Measurements from ENCODE around the gene SUPT20HL1.
"Not testable (repeated sequence)": the region's sequence is repeated elsewhere in the genome, so short reads cannot be mapped to it uniquely, and the experiment has no call there.

SUPT20HL1 gene

DNA sequence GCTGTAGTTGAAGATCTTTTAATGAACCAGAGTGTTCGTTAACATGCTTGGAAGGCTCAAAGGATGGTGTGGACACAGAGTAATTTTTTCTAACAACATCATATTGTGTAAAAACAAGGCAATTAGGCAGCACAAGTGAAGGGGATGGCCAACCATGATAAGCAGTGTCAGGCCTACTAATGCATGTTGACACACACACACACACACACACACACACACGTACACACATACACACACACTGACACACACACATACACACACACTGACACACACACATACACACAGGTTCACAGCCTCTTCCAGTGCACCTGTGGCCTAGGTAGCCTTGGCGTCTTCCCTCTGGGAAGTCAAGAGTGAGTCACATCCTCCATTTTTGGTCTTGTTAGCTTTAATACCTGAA, at the start of gene SUPT20HL1:
TSS of gene SUPT20HL1 (plus strand) at position 368 of the 400 bp plus-strand sequence. CDS start 2,122 bp downstream, outside the sequence.
- Histone ChIP-seq H3K27me3 (ENCODE audit: insufficient read depth, low read length) (no peaks in the 10 kb centered on the region), H3F3A (ENCODE audit: insufficient read depth, low read length) (no peaks in the 10 kb centered on the region), H3K4me3 (ENCODE audit: low read depth, low read length, poor library complexity, severe bottlenecking) (no peak within 1 kb of the TSS), H3K9ac (ENCODE audit: low read length) (no peak within 1 kb of the TSS), H3K9me3 (ENCODE audit: low read length) (no peaks in the 10 kb centered on the region), H3K4me2 (ENCODE audit: low read length) (no peak within 1 kb of the TSS), H3K9me2 (ENCODE audit: low read depth, low read length) (no peaks in the 10 kb centered on the region), H4K20me1 (ENCODE audit: insufficient read depth, low read length) (no peaks in the 10 kb centered on the region), H3K4me1 (ENCODE audit: insufficient read depth, low read length, severe bottlenecking) (no peaks in the 10 kb centered on the region), H3K36me3 (ENCODE audit: insufficient read depth, low read length) (no peaks in the 10 kb centered on the region), H2AFZ (ENCODE audit: low read length) (no peak within 1 kb of the TSS), H3K79me2 (ENCODE audit: insufficient read depth, low read length) (no peaks in the 10 kb centered on the region), H3K27ac (ENCODE audit: low read depth, low read length, poor library complexity, severe bottlenecking) (no peak within 1 kb of the TSS)
- TF ChIP-seq, protein P1, sequence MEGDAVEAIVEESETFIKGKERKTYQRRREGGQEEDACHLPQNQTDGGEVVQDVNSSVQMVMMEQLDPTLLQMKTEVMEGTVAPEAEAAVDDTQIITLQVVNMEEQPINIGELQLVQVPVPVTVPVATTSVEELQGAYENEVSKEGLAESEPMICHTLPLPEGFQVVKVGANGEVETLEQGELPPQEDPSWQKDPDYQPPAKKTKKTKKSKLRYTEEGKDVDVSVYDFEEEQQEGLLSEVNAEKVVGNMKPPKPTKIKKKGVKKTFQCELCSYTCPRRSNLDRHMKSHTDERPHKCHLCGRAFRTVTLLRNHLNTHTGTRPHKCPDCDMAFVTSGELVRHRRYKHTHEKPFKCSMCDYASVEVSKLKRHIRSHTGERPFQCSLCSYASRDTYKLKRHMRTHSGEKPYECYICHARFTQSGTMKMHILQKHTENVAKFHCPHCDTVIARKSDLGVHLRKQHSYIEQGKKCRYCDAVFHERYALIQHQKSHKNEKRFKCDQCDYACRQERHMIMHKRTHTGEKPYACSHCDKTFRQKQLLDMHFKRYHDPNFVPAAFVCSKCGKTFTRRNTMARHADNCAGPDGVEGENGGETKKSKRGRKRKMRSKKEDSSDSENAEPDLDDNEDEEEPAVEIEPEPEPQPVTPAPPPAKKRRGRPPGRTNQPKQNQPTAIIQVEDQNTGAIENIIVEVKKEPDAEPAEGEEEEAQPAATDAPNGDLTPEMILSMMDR (IDR thresholded peaks at IDR 0.05; ENCODE audit: low read length): no peak
- no peak for TF ChIP-seq EZH2 (IDR thresholded peaks at IDR 0.05; ENCODE audit: borderline replicate concordance, low read length)

DNA sequence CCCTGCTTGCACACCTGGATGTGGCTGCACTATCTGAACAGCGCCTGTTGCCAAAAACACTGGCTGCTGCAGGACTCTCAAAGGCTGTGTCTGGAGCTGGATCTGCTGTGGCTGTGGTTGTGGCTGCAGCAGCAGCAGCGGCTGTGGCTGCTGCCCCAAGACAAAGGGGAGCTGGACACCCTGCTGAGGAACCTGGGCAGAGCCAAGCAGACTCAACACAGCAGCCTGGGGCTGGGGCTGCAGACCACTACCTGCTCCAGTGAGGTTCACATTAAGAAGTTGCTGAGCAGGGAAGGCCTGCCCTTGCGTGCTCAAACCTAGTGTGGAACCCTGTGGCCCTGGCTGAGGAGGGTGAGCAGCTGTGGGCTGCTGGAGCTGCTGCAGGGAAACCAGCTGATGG, 49.5 kb upstream of the SUPT20HL1 start:
- H3K9me3 ChIP-seq (ENCODE audit: low read length); H3K36me3 ChIP-seq (ENCODE audit: insufficient read depth, low read length); H3F3A ChIP-seq (ENCODE audit: insufficient read depth, low read length); H3K27me3 ChIP-seq (ENCODE audit: insufficient read depth, low read length); H3K27ac ChIP-seq (ENCODE audit: low read depth, low read length, poor library complexity, severe bottlenecking); H3K4me3 ChIP-seq (ENCODE audit: low read depth, low read length, poor library complexity, severe bottlenecking); H3K79me2 ChIP-seq (ENCODE audit: insufficient read depth, low read length); H3K9ac ChIP-seq (ENCODE audit: low read length); H2AFZ ChIP-seq (ENCODE audit: low read length); H3K4me1 ChIP-seq (ENCODE audit: insufficient read depth, low read length, severe bottlenecking); H3K4me2 ChIP-seq (ENCODE audit: low read length); H4K20me1 ChIP-seq (ENCODE audit: insufficient read depth, low read length); H3K9me2 ChIP-seq (ENCODE audit: low read depth, low read length): not testable (repeated sequence)

DNA sequence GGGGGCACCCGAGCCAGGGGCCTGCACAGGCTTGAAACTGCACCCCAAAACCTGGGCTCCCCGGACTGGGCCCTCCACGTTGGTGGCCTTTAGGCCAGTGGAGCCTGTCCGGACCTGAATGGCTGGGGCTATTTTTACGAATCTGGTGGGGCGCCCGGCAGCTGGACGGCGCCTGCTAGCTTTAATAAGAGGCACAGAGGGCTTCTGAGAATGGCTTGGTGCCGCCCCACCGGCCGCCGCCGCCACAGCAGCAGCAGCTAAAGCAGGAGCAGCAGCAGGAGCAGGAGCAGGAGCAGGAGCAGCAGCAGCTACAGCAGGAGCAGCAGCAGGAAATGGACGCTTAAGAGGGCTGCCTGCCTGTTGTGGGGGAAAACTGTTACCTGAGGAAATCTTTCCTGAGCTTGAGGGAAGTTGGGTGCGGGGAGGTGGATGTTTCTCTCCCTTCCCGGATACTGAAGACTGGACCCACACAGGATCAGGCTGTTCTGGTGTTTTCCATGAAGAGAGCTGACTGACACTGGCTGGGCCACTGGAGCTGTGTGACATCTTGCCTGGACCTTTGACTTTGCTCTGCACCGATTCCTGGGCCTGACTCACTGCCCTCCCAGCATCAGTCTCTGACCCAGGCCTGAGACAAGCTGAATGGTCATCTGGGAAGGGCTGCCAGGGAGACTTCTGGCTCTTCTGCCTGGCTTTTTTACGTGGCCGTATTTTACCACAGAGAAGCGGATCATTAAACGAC, 48.8 kb upstream of the SUPT20HL1 start:
- H4K20me1 ChIP-seq (ENCODE audit: insufficient read depth, low read length); H3K36me3 ChIP-seq (ENCODE audit: insufficient read depth, low read length); H3K4me1 ChIP-seq (ENCODE audit: insufficient read depth, low read length, severe bottlenecking); H3K4me3 ChIP-seq (ENCODE audit: low read depth, low read length, poor library complexity, severe bottlenecking); H3K79me2 ChIP-seq (ENCODE audit: insufficient read depth, low read length); H3K9me3 ChIP-seq (ENCODE audit: low read length); H3F3A ChIP-seq (ENCODE audit: insufficient read depth, low read length); H3K9ac ChIP-seq (ENCODE audit: low read length); H2AFZ ChIP-seq (ENCODE audit: low read length); H3K4me2 ChIP-seq (ENCODE audit: low read length); H3K27ac ChIP-seq (ENCODE audit: low read depth, low read length, poor library complexity, severe bottlenecking); H3K27me3 ChIP-seq (ENCODE audit: insufficient read depth, low read length); H3K9me2 ChIP-seq (ENCODE audit: low read depth, low read length): not testable (repeated sequence)

DNA sequence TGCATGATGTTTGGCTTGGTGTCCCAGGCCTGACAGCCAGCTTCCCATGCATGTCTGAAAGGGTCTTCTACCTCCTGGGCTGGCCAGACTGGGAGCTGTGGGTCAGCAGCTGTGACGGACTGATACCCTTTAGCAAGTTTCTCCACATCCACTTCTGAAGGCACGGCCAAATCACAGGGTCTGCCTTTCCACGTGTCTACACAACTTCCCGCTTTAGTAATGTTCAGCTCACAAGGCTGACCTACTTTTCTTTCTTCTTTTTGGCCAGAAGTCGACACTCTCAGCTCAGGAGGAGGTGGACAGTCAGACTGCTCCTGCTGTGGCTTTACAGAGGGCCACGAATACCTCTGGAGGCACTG, 48.2 kb upstream of the SUPT20HL1 start:
- not testable (repeated sequence) for H3K79me2 ChIP-seq (ENCODE audit: insufficient read depth, low read length); H3K9me2 ChIP-seq (ENCODE audit: low read depth, low read length); H3F3A ChIP-seq (ENCODE audit: insufficient read depth, low read length); H3K27me3 ChIP-seq (ENCODE audit: insufficient read depth, low read length); H4K20me1 ChIP-seq (ENCODE audit: insufficient read depth, low read length); H3K9ac ChIP-seq (ENCODE audit: low read length); H3K27ac ChIP-seq (ENCODE audit: low read depth, low read length, poor library complexity, severe bottlenecking); H3K4me2 ChIP-seq (ENCODE audit: low read length); H3K4me3 ChIP-seq (ENCODE audit: low read depth, low read length, poor library complexity, severe bottlenecking); H3K36me3 ChIP-seq (ENCODE audit: insufficient read depth, low read length); H3K9me3 ChIP-seq (ENCODE audit: low read length); H2AFZ ChIP-seq (ENCODE audit: low read length); H3K4me1 ChIP-seq (ENCODE audit: insufficient read depth, low read length, severe bottlenecking)
